HEK293 (cell line): Measurements from ENCODE around the gene AKIRIN2.

ENCODE experiments used
- CTCF ChIA-PET: fragments of 350-600 bp; formaldehyde crosslinking; extraction: SDS; loops from one replicate; lab custom pipeline; 2021; ENCODE audit warnings: antibody characterized with exemption; lab: Yijun Ruan, JAX
- POLR2A ChIA-PET: fragments of 300-600 bp; formaldehyde crosslinking; extraction: SDS; loops from one replicate; lab custom pipeline; 2020; ENCODE audit warnings: antibody characterized with exemption, inconsistent platforms; lab: Yijun Ruan, JAX
- H3K27ac ChIP-seq: fragments of 200-500 bp; sonication (Bioruptor generic); 2 replicates; pipeline ENCODE4 v1.5.1; 2014; ENCODE audit warnings: low read depth, low read length, control low read depth, inconsistent platforms; ENCODE audit errors: extremely low read depth
- H3K36me3 ChIP-seq, 2 experiments: fragments of 200-500 bp in 1 of 2; sonication (Bioruptor generic) in 1 of 2; 1 replicate in 1 of 2; 2 replicates in 1 of 2; pipeline ENCODE4 v1.5.1; 2014 to 2017; ENCODE audit warnings: inconsistent platforms in 2 of 2, low read length in 2 of 2; ENCODE audit not compliant: control insufficient read depth in 2 of 2, insufficient read depth in 1 of 2
- H3K4me1 ChIP-seq: fragments of 200-500 bp; sonication (Bioruptor generic); 2 replicates; pipeline ENCODE4 v1.5.1; 2014; ENCODE audit warnings: mild to moderate bottlenecking, low read length, inconsistent platforms; ENCODE audit not compliant: control insufficient read depth, insufficient read depth
- H3K4me3 ChIP-seq: 2 replicates; pipeline ENCODE4 v1.5.1; 2011; ENCODE audit warnings: low read depth, mild to moderate bottlenecking, control low read depth, low read length, moderate library complexity
- H3K9me3 ChIP-seq: fragments of 200-500 bp; sonication (Bioruptor generic); 2 replicates; pipeline ENCODE4 v1.5.1; 2014; ENCODE audit warnings: low read depth, low read length, inconsistent platforms; ENCODE audit not compliant: control insufficient read depth, insufficient read depth
- BCL11A ChIP-seq: fragments of 450-650 bp; formaldehyde crosslinking; IDR thresholded peaks from 2 replicates; pipeline ENCODE4 v1.5.1; 2016; ENCODE audit warnings: low read depth, missing biosample characterization, missing genetic modification characterization
- GLIS1 ChIP-seq: fragments of 450-650 bp; formaldehyde crosslinking; IDR thresholded peaks from 2 replicates; pipeline ENCODE4 v1.5.1; 2016; ENCODE audit warnings: missing biosample characterization, missing genetic modification characterization
- HOXC10 ChIP-seq: sonication (generic); formaldehyde crosslinking; IDR thresholded peaks from 2 replicates; pipeline ENCODE4 v1.8.1; 2023; ENCODE audit warnings: mild to moderate bottlenecking, missing genetic modification reagents
- IKZF3 ChIP-seq: fragments of 450-650 bp; IDR thresholded peaks from 2 replicates; pipeline ENCODE4 v1.5.0; 2018; ENCODE audit warnings: missing biosample characterization, mild to moderate bottlenecking, missing genetic modification characterization, moderate library complexity
- KLF16 ChIP-seq: fragments of 450-650 bp; formaldehyde crosslinking; IDR thresholded peaks from 2 replicates; pipeline ENCODE4 v1.5.1; 2017; ENCODE audit warnings: missing biosample characterization, missing genetic modification characterization
- MYNN ChIP-seq: fragments of 450-650 bp; formaldehyde crosslinking; IDR thresholded peaks from 2 replicates; pipeline ENCODE4 v1.5.1; 2016; ENCODE audit warnings: missing biosample characterization, missing genetic modification characterization, borderline replicate concordance
- MZF1 ChIP-seq: fragments of 450-650 bp; formaldehyde crosslinking; IDR thresholded peaks from 2 replicates; pipeline ENCODE4 v1.5.1; 2017; ENCODE audit warnings: missing biosample characterization, missing genetic modification characterization, borderline replicate concordance
- YY1 ChIP-seq: fragments of 450-650 bp; formaldehyde crosslinking; IDR thresholded peaks from 2 replicates; pipeline ENCODE4 v1.5.1; 2018; ENCODE audit warnings: missing biosample characterization, missing genetic modification characterization
- ZBTB48 ChIP-seq: fragments of 450-650 bp; formaldehyde crosslinking; IDR thresholded peaks from 2 replicates; pipeline ENCODE4 v1.5.1; 2016; ENCODE audit warnings: missing biosample characterization, missing genetic modification characterization
- ZFHX2 ChIP-seq: fragments of 450-650 bp; formaldehyde crosslinking; conservative IDR thresholded peaks from 2 replicates; pipeline ENCODE4 v1.5.1; 2016; ENCODE audit warnings: missing biosample characterization, missing genetic modification characterization
- ZFP41 ChIP-seq: fragments of 450-650 bp; formaldehyde crosslinking; IDR thresholded peaks from 2 replicates; pipeline ENCODE4 v1.5.1; 2016; ENCODE audit warnings: missing biosample characterization, missing genetic modification characterization, borderline replicate concordance
- ZNF121 ChIP-seq: fragments of 450-650 bp; formaldehyde crosslinking; IDR thresholded peaks from 2 replicates; pipeline ENCODE4 v1.5.1; 2016; ENCODE audit warnings: missing biosample characterization, missing genetic modification characterization
- ZNF2 ChIP-seq: fragments of 450-650 bp; formaldehyde crosslinking; IDR thresholded peaks from 2 replicates; pipeline ENCODE4 v1.5.1; 2016; ENCODE audit warnings: missing biosample characterization, missing genetic modification characterization
- ZNF221 ChIP-seq: fragments of 450-650 bp; formaldehyde crosslinking; IDR thresholded peaks from 2 replicates; pipeline ENCODE4 v1.5.1; 2017; ENCODE audit warnings: missing biosample characterization, missing genetic modification characterization, borderline replicate concordance
- ZNF292 ChIP-seq: fragments of 450-650 bp; formaldehyde crosslinking; IDR thresholded peaks from 2 replicates; pipeline ENCODE4 v1.5.1; 2016; ENCODE audit warnings: low read depth, missing biosample characterization, missing genetic modification characterization, borderline replicate concordance
- ZNF302 ChIP-seq: fragments of 450-650 bp; formaldehyde crosslinking; IDR thresholded peaks from 2 replicates; pipeline ENCODE4 v1.5.1; 2016; ENCODE audit warnings: missing biosample characterization, missing genetic modification characterization, low read depth
- ZNF311 ChIP-seq: fragments of 450-650 bp; formaldehyde crosslinking; IDR thresholded peaks from 2 replicates; pipeline ENCODE4 v1.5.1; 2017; ENCODE audit warnings: missing biosample characterization, missing genetic modification characterization, borderline replicate concordance
- ZNF433 ChIP-seq: fragments of 450-650 bp; formaldehyde crosslinking; IDR thresholded peaks from 2 replicates; pipeline ENCODE4 v1.5.1; 2016; ENCODE audit warnings: missing biosample characterization, missing genetic modification characterization, low read depth
- ZNF501 ChIP-seq: fragments of 450-650 bp; formaldehyde crosslinking; IDR thresholded peaks from 2 replicates; pipeline ENCODE4 v1.5.1; 2016; ENCODE audit warnings: missing biosample characterization, missing genetic modification characterization
- ZNF514 ChIP-seq: fragments of 450-650 bp; formaldehyde crosslinking; IDR thresholded peaks from 2 replicates; pipeline ENCODE4 v1.5.1; 2016; ENCODE audit warnings: missing biosample characterization, missing genetic modification characterization
- ZNF558 ChIP-seq: fragments of 450-650 bp; formaldehyde crosslinking; IDR thresholded peaks from 2 replicates; pipeline ENCODE4 v1.5.1; 2016; ENCODE audit warnings: missing biosample characterization, missing genetic modification characterization
- ZNF600 ChIP-seq: fragments of 450-650 bp; formaldehyde crosslinking; IDR thresholded peaks from 2 replicates; pipeline ENCODE4 v1.5.1; 2016; ENCODE audit warnings: missing biosample characterization, missing genetic modification characterization
- ZNF768 ChIP-seq: fragments of 450-650 bp; formaldehyde crosslinking; IDR thresholded peaks from 2 replicates; pipeline ENCODE4 v1.5.1; 2018; ENCODE audit warnings: missing biosample characterization, mild to moderate bottlenecking, missing genetic modification characterization
- ZNF785 ChIP-seq: fragments of 450-650 bp; formaldehyde crosslinking; IDR thresholded peaks from 2 replicates; pipeline ENCODE4 v1.5.1; 2016; ENCODE audit warnings: missing biosample characterization, missing genetic modification characterization
- TF ChIP-seq, protein P1 (sequence below): fragments of 450-650 bp; formaldehyde crosslinking; IDR thresholded peaks from 2 replicates; pipeline ENCODE4 v1.5.1; 2017; ENCODE audit warnings: missing biosample characterization, missing genetic modification characterization
- TF ChIP-seq, protein P2 (sequence below): fragments of 450-650 bp; formaldehyde crosslinking; IDR thresholded peaks from 2 replicates; pipeline ENCODE4 v1.5.1; 2016; ENCODE audit warnings: missing biosample characterization, missing genetic modification characterization

Gene AKIRIN2

DNA sequence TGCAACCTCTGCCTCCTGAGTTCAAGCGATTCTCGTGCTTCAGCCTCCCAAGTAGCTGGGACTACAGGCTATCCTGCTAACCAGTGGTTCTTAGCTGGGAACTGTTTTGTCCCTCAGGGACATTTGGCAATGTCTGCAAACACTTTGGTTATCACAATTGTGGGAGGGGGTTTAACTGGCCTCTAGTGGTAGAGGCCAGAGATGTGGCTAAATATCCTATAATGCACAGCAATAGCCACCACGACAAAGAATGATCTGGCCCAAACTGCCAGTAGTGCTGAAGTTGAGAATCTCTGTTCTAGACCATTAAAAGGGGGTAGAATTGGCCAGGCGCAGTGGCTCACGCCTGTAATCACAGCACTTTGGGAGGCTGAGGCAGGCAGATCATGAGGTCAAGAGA lies 28.8 kb downstream of the AKIRIN2 start:
- H3K4me3 ChIP-seq: no peak overlapping the region
- H3K36me3 ChIP-seq: peaks cover 51 to 86% of the 10 kb centered on the region in 2 experiments
- no peaks in the 10 kb centered on the region for H3K4me1 ChIP-seq
- H3K9me3 ChIP-seq: no peaks in the 10 kb centered on the region
- CTCF ChIA-PET: interaction anchor here (0.7 kb wide), 1 partner anchor 14 kb away, joined by 4 read pairs; no protein-coding TSS in a partner anchor
- TF ChIP-seq, protein P1, sequence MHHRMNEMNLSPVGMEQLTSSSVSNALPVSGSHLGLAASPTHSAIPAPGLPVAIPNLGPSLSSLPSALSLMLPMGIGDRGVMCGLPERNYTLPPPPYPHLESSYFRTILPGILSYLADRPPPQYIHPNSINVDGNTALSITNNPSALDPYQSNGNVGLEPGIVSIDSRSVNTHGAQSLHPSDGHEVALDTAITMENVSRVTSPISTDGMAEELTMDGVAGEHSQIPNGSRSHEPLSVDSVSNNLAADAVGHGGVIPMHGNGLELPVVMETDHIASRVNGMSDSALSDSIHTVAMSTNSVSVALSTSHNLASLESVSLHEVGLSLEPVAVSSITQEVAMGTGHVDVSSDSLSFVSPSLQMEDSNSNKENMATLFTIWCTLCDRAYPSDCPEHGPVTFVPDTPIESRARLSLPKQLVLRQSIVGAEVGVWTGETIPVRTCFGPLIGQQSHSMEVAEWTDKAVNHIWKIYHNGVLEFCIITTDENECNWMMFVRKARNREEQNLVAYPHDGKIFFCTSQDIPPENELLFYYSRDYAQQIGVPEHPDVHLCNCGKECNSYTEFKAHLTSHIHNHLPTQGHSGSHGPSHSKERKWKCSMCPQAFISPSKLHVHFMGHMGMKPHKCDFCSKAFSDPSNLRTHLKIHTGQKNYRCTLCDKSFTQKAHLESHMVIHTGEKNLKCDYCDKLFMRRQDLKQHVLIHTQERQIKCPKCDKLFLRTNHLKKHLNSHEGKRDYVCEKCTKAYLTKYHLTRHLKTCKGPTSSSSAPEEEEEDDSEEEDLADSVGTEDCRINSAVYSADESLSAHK (tag by site-specific recombination): no peak
- TF ChIP-seq ZNF514 (tag by site-specific recombination) (no peak), GLIS1 (tag by site-specific recombination) (no peak), ZNF768 (peak; percentile 53; the same call in 1 of the 2 replicates), ZNF433 (no peak), ZNF2 (tag by site-specific recombination) (no peak), MZF1 (tag by site-specific recombination) (no peak), KLF16 (tag by site-specific recombination) (no peak)
- TF ChIP-seq, protein P2, sequence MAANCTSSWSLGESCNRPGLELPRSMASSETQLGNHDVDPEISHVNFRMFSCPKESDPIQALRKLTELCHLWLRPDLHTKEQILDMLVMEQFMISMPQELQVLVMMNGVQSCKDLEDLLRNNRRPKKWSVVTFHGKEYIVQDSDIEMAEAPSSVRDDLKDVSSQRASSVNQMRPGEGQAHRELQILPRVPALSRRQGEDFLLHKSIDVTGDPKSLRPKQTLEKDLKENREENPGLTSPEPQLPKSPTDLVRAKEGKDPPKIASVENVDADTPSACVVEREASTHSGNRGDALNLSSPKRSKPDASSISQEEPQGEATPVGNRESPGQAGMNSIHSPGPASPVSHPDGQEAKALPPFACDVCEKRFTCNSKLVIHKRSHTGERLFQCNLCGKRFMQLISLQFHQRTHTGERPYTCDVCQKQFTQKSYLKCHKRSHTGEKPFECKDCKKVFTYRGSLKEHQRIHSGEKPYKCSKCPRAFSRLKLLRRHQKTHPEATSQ (tag by site-specific recombination): no peak
- no peak overlapping the region for H3K27ac ChIP-seq
- POLR2A ChIA-PET: interaction anchor here (0.7 to 1.5 kb wide), 2 partner anchors 29 to 30 kb away, joined by 3 to 8 read pairs; partner anchors contain the start of gene AKIRIN2

DNA sequence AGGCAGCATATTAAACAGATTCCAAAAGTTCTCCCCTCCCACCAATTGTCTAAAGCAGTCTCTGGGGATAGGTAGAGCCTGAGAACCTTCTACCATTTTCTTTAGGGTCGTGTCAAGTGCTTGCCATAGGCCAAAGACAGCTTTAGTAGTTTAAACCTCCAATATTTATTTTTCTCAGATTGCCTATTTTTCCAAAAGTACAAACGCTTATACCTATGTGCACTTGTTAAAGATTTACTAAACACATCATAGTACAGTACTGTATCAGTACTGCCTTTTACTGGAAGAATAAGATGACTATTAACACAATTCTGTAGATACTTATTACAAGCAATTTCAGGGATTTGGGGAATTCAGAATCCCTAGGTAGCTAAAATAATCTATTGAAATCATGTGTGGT lies 29.4 kb downstream of the AKIRIN2 start:
- TF ChIP-seq ZNF292 (tag by site-specific recombination): no peak
- TF ChIP-seq IKZF3 (tag by site-specific recombination): no peak
- TF ChIP-seq ZFP41 (tag by site-specific recombination): no peak
- H3K9me3 ChIP-seq: no peaks in the 10 kb centered on the region
- H3K4me1 ChIP-seq: no peaks in the 10 kb centered on the region
- H3K27ac ChIP-seq: no peak overlapping the region
- H3K36me3 ChIP-seq: peaks cover 49 to 87% of the 10 kb centered on the region in 2 experiments
- no peak overlapping the region for H3K4me3 ChIP-seq
- POLR2A ChIA-PET: interaction anchor here (0.7 to 1.5 kb wide), 2 partner anchors 30 kb away, joined by 3 to 8 read pairs; partner anchors contain the start of gene AKIRIN2
- CTCF ChIA-PET: interaction anchor here (0.7 kb wide), 1 partner anchor 15 kb away, joined by 4 read pairs; no protein-coding TSS in a partner anchor

DNA sequence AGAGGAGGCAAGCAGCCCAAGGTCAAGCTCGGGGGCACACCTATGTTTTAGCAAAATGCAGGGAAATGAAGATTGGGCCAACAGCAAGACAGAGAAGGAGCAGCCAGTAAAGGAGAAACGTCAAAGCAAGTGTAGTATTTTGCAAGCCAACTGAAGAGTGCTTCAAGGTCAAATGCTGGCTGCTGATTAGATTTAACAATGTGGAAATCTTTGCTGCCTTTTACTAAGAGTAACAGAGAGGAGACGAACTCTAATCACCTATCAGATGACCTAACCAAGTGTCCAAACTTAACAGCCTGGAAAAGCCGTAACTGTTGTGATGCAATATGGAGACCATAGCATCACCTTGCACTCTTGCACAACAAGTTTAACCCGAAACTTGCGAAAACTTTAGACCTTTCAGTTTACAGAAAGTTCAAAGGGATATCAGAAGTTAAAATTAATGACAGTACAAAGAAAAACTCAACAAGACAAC lies 30.4 kb downstream of the AKIRIN2 start:
- H3K4me1 ChIP-seq: no peaks in the 10 kb centered on the region
- H3K4me3 ChIP-seq: no peak overlapping the region
- TF ChIP-seq ZNF600 (tag by site-specific recombination): peak; percentile 79
- no peak for TF ChIP-seq YY1 (tag by site-specific recombination)
- POLR2A ChIA-PET: interaction anchor here (0.6 kb wide), 1 partner anchor 82 kb away, joined by 6 read pairs; no protein-coding TSS in a partner anchor
- CTCF ChIA-PET: no interaction called here
- peaks cover 42 to 86% of the 10 kb centered on the region in 2 experiments for H3K36me3 ChIP-seq
- H3K9me3 ChIP-seq: no peaks in the 10 kb centered on the region
- H3K27ac ChIP-seq: no peak overlapping the region

DNA sequence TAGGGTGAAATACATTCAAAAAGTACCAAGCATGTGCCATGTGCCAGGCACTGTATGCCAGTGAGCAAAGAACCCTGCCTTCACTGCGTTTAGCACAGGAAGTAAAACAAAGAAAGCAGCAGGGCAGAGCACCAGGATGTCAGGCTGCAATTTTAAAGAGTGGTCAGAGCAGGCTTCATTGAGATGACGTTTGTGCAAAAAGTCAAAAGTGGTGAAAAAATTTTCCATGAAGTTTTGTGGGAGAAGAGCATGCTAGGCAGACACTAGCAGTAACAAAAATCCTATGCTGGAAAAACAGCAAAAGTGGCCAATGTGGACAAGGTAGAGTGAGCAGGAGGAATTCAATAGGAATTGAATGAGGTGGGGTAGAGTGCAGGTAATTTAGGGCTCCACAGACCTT lies 31.3 kb downstream of the AKIRIN2 start:
- Histone ChIP-seq H3K9me3 (no peaks in the 10 kb centered on the region), H3K36me3 (peaks cover 37 to 84% of the 10 kb centered on the region in 2 experiments), H3K4me3 (no peak overlapping the region), H3K27ac (no peak overlapping the region), H3K4me1 (no peaks in the 10 kb centered on the region)
- ChIA-PET CTCF (no interaction called here), POLR2A (interaction anchor here (0.5 kb wide), 1 partner anchor 33 kb away, joined by 3 read pairs; no protein-coding TSS in a partner anchor)
- TF ChIP-seq ZFHX2 (tag by site-specific recombination): no peak
- TF ChIP-seq BCL11A (tag by site-specific recombination): no peak
- TF ChIP-seq ZNF514 (tag by site-specific recombination): no peak
- TF ChIP-seq ZNF302: no peak
- TF ChIP-seq HOXC10: no peak
- no peak for TF ChIP-seq ZNF311 (tag by site-specific recombination)
- no peak for TF ChIP-seq IKZF3 (tag by site-specific recombination)
- no peak for TF ChIP-seq ZBTB48 (tag by site-specific recombination)
- no peak for TF ChIP-seq ZNF785
- TF ChIP-seq ZNF292 (tag by site-specific recombination): no peak
- TF ChIP-seq ZNF221: no peak
- TF ChIP-seq MYNN: no peak
- no peak for TF ChIP-seq ZNF121 (tag by site-specific recombination)
- TF ChIP-seq ZNF501 (tag by site-specific recombination): no peak
- no peak for TF ChIP-seq ZNF558
